Adrenal gland (tissue), 12 donors: ENCODE data around the gene SGPL1. TPM values are rescaled to one million over a fixed set of nuclear protein-coding genes. Genes with fewer than 3 reads are reported as not detected.
A peak's percentile ranks its signal among the peaks of the same experiment; 100 is the strongest.

Experiments used
- DNase-seq, 7 donors: peaks; one replicate each; pipeline ENCODE4 v3.0.0-alpha.2; 2019 to 2020
- H3K27ac ChIP-seq, 5 donors: fragments of 200-600 bp; sonication (generic) in 4 of 5; 1 replicate in 3 of 5; 2 replicates in 2 of 5; pipeline versions ENCODE4 v1.5.1 to v1.8.0; 2016 to 2020; ENCODE audit warnings: mild to moderate bottlenecking in 1 of 5
- H3K27me3 ChIP-seq: fragments of 200-600 bp; 2 replicates; pipeline ENCODE4 v1.8.0; 2021
- H3K36me3 ChIP-seq, 2 donors: fragments of 200-600 bp; replicated peaks in 1 of 2; 1 replicate in 1 of 2; 2 replicates in 1 of 2; pipeline versions ENCODE4 v1.5.1 to v1.8.0; 2018 to 2022
- H3K4me1 ChIP-seq, 2 donors: fragments of 200-600 bp; replicated peaks in 1 of 2; 1 replicate in 1 of 2; 2 replicates in 1 of 2; pipeline versions ENCODE4 v1.5.1 to v1.8.0; 2018 to 2021
- H3K4me3 ChIP-seq, 4 donors: fragments of 200-600 bp; sonication (generic) in 3 of 4; one replicate each; pipeline ENCODE4 v1.5.1; 2016 to 2018
- H3K9me3 ChIP-seq, 3 donors: fragments of 200-600 bp; sonication (generic) in 1 of 3; replicated peaks in 1 of 3; 1 replicate in 2 of 3; 2 replicates in 1 of 3; pipeline versions ENCODE4 v1.5.1 to v1.8.0; 2016 to 2021
- POLR2A ChIP-seq, 2 donors: fragments of 450-650 bp; IDR thresholded peaks; one replicate each; pipeline ENCODE4 v1.6.1; 2017; ENCODE audit warnings: antibody characterized with exemption in 2 of 2, mild to moderate bottlenecking in 2 of 2, moderate library complexity in 1 of 2
- WGBS, 4 donors: extraction: QIAGEN DNeasy Blood & Tissue Kit in 2 of 4; methylation state at CpG; one replicate each; pipeline versions ENCODE4 v1.1.5 to v1.1.7; 2013 to 2017; 5-methylcytosine and 5-hydroxymethylcytosine counted together
- intact Hi-C, 2 donors: fragments of 100-400 bp; cut with DNase I; formaldehyde crosslinking; loops; one replicate each; pipeline versions ENCODE4 v1.14.1 to v1.15.0; 2022 to 2023
- polyA plus RNA-seq, 3 donors: library from polyadenylated mRNA; stranded (reverse); fragments of 200-250 nt in 2 of 3; fragments of 350-450 nt in 1 of 3; fragmentation: Illumina TruSeq in 1 of 3; extraction: RNeasy Lipid Tissue Mini Kit (QIAGEN cat#74804) in 1 of 3; gene quantifications; one replicate each; pipeline ENCODE4 v1.2.3, GENCODE V29; 2013 to 2014
- total RNA-seq, 9 donors: library from RNA; depleted of rRNA in 4 of 9; stranded (reverse); fragments of >200 nt in 4 of 9; fragments of 120-200 nt in 1 of 9; fragmentation: NEBNext Ultra II Directional in 1 of 9; extraction: Animal tissue kit (Norgen Biotek cat#: 25700) in 1 of 9; gene quantifications; one replicate each; pipeline versions ENCODE4 v1.1.0 to v1.2.4, GENCODE V29; 2013 to 2023
- TF ChIP-seq, protein P1 (sequence below), 6 experiments: fragments of 450-650 bp in 4 of 6; fragments of 200-600 bp in 2 of 6; sonication (generic) in 1 of 6; IDR thresholded peaks; 1 replicate in 5 of 6; 2 replicates in 1 of 6; pipeline versions ENCODE4 v1.5.1 to v1.8.0; 2016 to 2021; ENCODE audit warnings: antibody characterized with exemption in 6 of 6, mild to moderate bottlenecking in 2 of 6, moderate library complexity in 1 of 6
- donor health status: healthy with polysubstance abuse.
- donor health status: Bipolar disorder and iron deficiency.
- donor health status: DM: yes; HTN: yes; CAD: no.
- donor health status: DM: no; HTN: no; CAD: no.
- donor health status: DM: no; HTN: no; CAD: no.
- donor health status: DM: yes; HTN: yes; CAD: no.

Gene SGPL1
- total and polyA plus RNA-seq, 12 donors = 8.7 to 47.9 (median 33.2) TPM

DNA sequence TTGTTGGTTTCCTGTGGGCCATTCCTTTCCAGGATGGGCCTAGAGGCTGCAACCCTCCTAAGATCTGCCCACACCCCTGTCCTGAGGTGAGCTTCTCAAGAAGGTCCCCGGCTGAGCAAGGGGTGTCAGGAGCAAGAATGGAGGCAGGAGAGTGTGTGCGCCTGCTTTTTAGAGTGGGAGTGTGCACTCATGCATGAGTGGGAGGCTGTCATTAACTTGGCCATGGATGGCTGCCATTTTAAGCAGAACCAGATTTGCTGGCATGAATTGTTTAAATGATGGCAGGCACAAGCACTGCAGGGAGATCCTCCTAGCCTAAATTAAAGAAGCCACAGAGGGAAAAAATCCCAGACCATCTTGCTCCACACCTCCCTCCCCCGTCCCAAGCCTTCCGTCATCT is 2.9 kb upstream of the SGPL1 start:
- Histone ChIP-seq H3K27ac (no peak overlapping the region), H3K9me3 (no peaks in the 10 kb centered on the region), H3K36me3 (no peaks in the 10 kb centered on the region), H3K27me3 (no peaks in the 10 kb centered on the region), H3K4me3 (no peak overlapping the region), H3K4me1 (peaks cover 7 to 12% of the 10 kb centered on the region in 2 donors)
- TF ChIP-seq POLR2A (IDR thresholded peaks at IDR 0.05) = no peak
- TF ChIP-seq, protein P1, sequence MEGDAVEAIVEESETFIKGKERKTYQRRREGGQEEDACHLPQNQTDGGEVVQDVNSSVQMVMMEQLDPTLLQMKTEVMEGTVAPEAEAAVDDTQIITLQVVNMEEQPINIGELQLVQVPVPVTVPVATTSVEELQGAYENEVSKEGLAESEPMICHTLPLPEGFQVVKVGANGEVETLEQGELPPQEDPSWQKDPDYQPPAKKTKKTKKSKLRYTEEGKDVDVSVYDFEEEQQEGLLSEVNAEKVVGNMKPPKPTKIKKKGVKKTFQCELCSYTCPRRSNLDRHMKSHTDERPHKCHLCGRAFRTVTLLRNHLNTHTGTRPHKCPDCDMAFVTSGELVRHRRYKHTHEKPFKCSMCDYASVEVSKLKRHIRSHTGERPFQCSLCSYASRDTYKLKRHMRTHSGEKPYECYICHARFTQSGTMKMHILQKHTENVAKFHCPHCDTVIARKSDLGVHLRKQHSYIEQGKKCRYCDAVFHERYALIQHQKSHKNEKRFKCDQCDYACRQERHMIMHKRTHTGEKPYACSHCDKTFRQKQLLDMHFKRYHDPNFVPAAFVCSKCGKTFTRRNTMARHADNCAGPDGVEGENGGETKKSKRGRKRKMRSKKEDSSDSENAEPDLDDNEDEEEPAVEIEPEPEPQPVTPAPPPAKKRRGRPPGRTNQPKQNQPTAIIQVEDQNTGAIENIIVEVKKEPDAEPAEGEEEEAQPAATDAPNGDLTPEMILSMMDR (IDR thresholded peaks at IDR 0.05) = no peak
- WGBS, 4 donors = 82 to 96% (median 94%) methylated on average over 4 of the region's 4 CpGs
- intact Hi-C loops = no loop called here
- DNase-seq = no peak

DNA sequence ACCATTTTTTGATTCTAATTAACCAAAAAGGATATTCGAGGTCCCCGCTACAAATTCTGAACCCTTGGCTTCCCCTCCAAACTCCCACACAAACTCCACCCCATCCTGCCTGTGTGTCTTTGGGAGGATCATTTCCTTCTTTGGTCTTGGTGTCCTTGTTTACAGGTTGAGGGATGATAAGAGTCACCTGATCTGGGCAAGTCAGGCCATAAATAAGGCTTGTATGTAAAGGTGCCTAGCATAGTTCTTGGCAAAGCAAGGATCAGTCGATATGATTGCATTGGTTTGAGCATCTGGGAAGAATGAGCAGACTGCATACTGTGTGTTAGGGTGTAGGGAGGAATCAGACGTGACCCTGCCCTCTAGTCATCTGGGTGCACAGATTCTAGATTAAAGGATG is 1.6 kb upstream of the SGPL1 start:
- H3K36me3 ChIP-seq = peaks cover 0 to 5% of the 10 kb centered on the region in 2 donors
- intact Hi-C loops = loop anchor here in 1 of 2 donors (2.0 kb wide), 1 partner anchor 65 kb away; no protein-coding TSS in a partner anchor
- TF ChIP-seq POLR2A (IDR thresholded peaks at IDR 0.05) = no peak
- TF ChIP-seq, protein P1 (IDR thresholded peaks at IDR 0.05) = no peak
- DNase-seq = no peak
- WGBS, 4 donors = 68 to 86% (median 80%) methylated on average over 4 of the region's 4 CpGs
- peaks cover 7 to 19% of the 10 kb centered on the region in 2 donors for H3K4me1 ChIP-seq
- no peaks in the 10 kb centered on the region for H3K27me3 ChIP-seq
- H3K4me3 ChIP-seq = no peak overlapping the region
- H3K9me3 ChIP-seq = no peaks in the 10 kb centered on the region
- H3K27ac ChIP-seq = no peak overlapping the region

DNA sequence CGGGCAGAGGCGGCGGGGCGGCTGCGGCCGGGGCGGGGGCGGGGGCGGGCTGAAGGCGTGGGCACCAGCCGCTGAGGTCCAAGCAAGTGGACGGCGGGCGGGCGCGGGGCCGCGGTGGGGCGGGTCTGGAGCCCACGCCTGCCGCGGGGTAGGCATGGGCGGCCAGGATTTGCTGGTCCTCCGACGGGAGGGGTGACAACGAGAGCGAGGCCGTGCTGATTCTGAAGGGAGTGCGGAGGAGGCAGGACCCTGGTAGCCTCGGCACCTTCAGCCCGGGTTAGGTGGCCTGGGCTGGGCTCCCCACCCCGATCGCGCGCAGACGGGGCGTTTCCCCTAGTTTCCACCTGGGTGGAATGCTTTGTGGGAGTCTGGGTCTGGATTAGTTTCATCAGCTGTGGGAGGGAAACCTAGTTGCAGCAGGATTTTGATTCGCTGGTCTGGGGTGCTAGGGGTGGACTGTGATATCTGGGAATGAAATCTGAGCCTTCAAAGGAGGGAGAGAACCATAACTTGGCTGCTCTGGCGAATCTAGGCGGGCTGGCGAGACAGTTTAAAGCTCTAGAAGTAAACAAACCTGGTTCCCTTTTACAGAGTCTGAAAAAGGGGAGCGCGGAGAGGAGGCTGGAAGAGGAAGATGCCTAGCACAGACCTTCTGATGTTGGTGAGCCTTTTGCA is 609 bp downstream of the SGPL1 start:
- Histone ChIP-seq H3K4me3 (peak overlapping the region in 3 of 4 donors; percentile 49 to 96 (median 87)), H3K9me3 (no peaks in the 10 kb centered on the region), H3K27ac (peak overlapping the region; percentile 31 to 95 (median 88)), H3K36me3 (peaks cover 0 to 23% of the 10 kb centered on the region in 2 donors), H3K27me3 (no peaks in the 10 kb centered on the region), H3K4me1 (peaks cover 7 to 20% of the 10 kb centered on the region in 2 donors)
- TF ChIP-seq, protein P1 (IDR thresholded peaks at IDR 0.05) = peak in 1 of 6 experiments; percentile 8
- TF ChIP-seq POLR2A (IDR thresholded peaks at IDR 0.05) = peak; percentile 53 to 75
- intact Hi-C loops = loop anchor here in 1 of 2 donors (5.0 kb wide), 1 partner anchor 61 kb away; no protein-coding TSS in a partner anchor
- WGBS, 4 donors = 0 to 5% (median 1%) methylated on average over 6 to 43 of the region's 43 CpGs
- peak; percentile 72 to 89 (median 82) for DNase-seq

DNA sequence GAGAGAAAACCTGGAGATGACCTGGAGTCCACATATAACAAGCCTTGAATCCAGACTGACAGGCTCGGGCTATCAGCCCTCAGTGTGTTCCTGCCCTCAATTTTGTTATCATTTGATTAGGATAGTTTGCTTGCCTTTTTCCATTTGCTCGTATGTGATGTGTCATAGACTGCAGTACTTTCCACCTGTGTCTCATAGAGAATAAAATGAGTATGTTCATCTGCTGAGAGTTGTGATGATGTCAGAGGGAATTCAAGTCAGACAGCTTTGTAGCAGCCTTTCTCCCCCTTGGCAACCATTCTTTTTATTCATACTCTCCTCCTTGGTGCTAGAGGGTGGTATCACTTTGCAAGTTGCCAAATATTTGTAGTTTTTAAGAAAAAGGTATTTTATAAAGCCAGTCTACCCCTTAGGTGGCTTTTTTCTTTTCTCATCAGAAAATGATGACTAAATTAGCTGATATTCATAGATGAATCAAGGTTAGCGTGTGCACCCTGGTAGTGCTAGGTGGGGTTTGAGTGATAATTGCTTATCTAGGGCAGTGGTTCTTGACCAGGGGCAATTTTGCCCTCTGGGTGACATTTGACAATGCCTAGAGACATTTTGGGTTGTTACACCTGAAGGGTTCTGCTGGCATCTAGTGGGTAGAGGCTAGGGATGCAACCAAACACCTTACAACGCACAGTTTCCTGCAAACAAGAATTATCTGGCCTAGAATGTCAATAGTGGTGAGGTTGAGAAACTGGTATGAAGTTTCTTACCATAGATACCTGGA is 5.4 kb downstream of the SGPL1 start:
- H3K36me3 ChIP-seq = peaks cover 0 to 23% of the 10 kb centered on the region in 2 donors
- intact Hi-C loops = no loop called here

More for the DNA sequence above, 5.4 kb downstream of the SGPL1 start:
- no peak overlapping the region for H3K27ac ChIP-seq
- no peaks in the 10 kb centered on the region for H3K9me3 ChIP-seq
- H3K27me3 ChIP-seq = no peaks in the 10 kb centered on the region
- 90 to 98% (median 90%) methylated on average over 4 of the region's 4 CpGs for WGBS, 4 donors
- TF ChIP-seq, protein P1 (IDR thresholded peaks at IDR 0.05) = no peak
- TF ChIP-seq POLR2A (IDR thresholded peaks at IDR 0.05) = no peak
- H3K4me1 ChIP-seq = peaks cover 7 to 25% of the 10 kb centered on the region in 2 donors
- H3K4me3 ChIP-seq = no peak overlapping the region
- DNase-seq = no peak
